H1 (cell line): ENCODE measurements around the gene LCA5. TPM values are rescaled to one million over a fixed set of nuclear protein-coding genes. Genes with fewer than 3 reads are reported as not detected.

Source experiments
- CHD7 ChIP-seq: fragments of 300-600 bp; sonication (generic); IDR thresholded peaks from 2 replicates; pipeline ENCODE4 v1.7.1; 2012; ENCODE audit warnings: low read length, moderate library complexity, mild to moderate bottlenecking, inconsistent platforms; ENCODE audit not compliant: insufficient replicate concordance
- CTBP2 ChIP-seq: IDR thresholded peaks from 2 replicates; pipeline ENCODE4 v1.7.0; 2011; ENCODE audit warnings: borderline replicate concordance, mild to moderate bottlenecking, moderate library complexity, mixed read lengths, low read length; ENCODE audit not compliant: insufficient read depth, insufficient read length
- HDAC6 ChIP-seq: IDR thresholded peaks from one replicate; pipeline ENCODE4 v1.7.1; 2012; ENCODE audit warnings: low read depth, mild to moderate bottlenecking, inconsistent platforms, low read length, moderate library complexity
- TCF12 ChIP-seq: IDR thresholded peaks from 2 replicates; pipeline ENCODE4 v1.6.1; 2011; ENCODE audit warnings: low read depth, mild to moderate bottlenecking, low read length
- polyA plus RNA-seq, 7 experiments: library from polyadenylated mRNA; depleted of rRNA in 3 of 7; stranded (reverse) in 5 of 7; unstranded in 2 of 7; fragments of >200 nt in 5 of 7; fragments of 200-250 nt in 2 of 7; gene quantifications; 1 replicate in 5 of 7; 2 replicates in 1 of 7; 4 replicates in 1 of 7; pipeline versions ENCODE4 v1.2.1 to v1.2.3, GENCODE V29; 2011 to 2013; ENCODE audit warnings: missing spikeins in 2 of 7, mixed read lengths in 2 of 7
- total RNA-seq: library from RNA; stranded (reverse); fragmentation: NEBNext Ultra II Directional; extraction: Animal tissue kit (Norgen Biotek cat#: 25700); gene quantifications from 2 replicates; pipeline ENCODE4 v1.2.1, GENCODE V29; 2021

Gene LCA5
- total and polyA plus RNA-seq, 2 of the 8 experiments (the other 6 are each of a cell fraction or from before 2014, with no cell fraction given) = 0.44 to 3.6 TPM

- TF ChIP-seq CHD7 (no peak), TCF12 (no peak), HDAC6 (no peak), CTBP2 (no peak)
Measured at GRCh38 chr6:79440598-79440997, 96.6 kb downstream of the LCA5 start (continued).
